ENCODE measurements around the gene CAMK2D. TPM values are rescaled to one million over a fixed set of nuclear protein-coding genes. Genes with fewer than 3 reads are reported as not detected.
"Not testable (repeated sequence)": the region's sequence is repeated elsewhere in the genome, so short reads cannot be mapped to it uniquely, and the experiment has no call there.

CAMK2D gene
- total RNA-seq (2014; rRNA removed; shearing (Covaris generic)), result 21.5 and 29.0 TPM in 2 replicates

GRCh38 chr4:113761620-113762185, at the start of gene CAMK2D:
TSS of gene CAMK2D (minus strand) at chr4:113761738. CDS start at chr4:113761068, 670 bp downstream.
- DNase-seq, result peak; percentile 76
- peak within 1 kb of the TSS; percentile 83 for H3K4me3 ChIP-seq (ENCODE audit: insufficient read depth, low read depth, low read length)
- H3K36me3 ChIP-seq (replicated peaks; ENCODE audit: control insufficient read depth, insufficient read depth, low read length), result no peaks in the 10 kb centered on the region
- H3K27me3 ChIP-seq (ENCODE audit: control insufficient read depth, insufficient read depth, low read length), result peaks cover 10% of the 10 kb centered on the region

GRCh38 chr4:113810906-113811305, 49.4 kb upstream of the CAMK2D start:
- Histone ChIP-seq H3K36me3 (replicated peaks; ENCODE audit: control insufficient read depth, insufficient read depth, low read length) (no peaks in the 10 kb centered on the region), H3K4me3 (ENCODE audit: insufficient read depth, low read depth, low read length) (no peak overlapping the region), H3K27me3 (ENCODE audit: control insufficient read depth, insufficient read depth, low read length) (no peaks in the 10 kb centered on the region)
- DNase-seq, result no peak

- Histone ChIP-seq H3K36me3 (replicated peaks; ENCODE audit: control insufficient read depth, insufficient read depth, low read length) (no peaks in the 10 kb centered on the region), H3K4me3 (ENCODE audit: insufficient read depth, low read depth, low read length) (no peak overlapping the region), H3K27me3 (ENCODE audit: control insufficient read depth, insufficient read depth, low read length) (no peaks in the 10 kb centered on the region)
- peak; percentile 8 for DNase-seq
Measured at GRCh38 chr4:113809311-113809710, 47.8 kb upstream of the CAMK2D start.

DNA sequence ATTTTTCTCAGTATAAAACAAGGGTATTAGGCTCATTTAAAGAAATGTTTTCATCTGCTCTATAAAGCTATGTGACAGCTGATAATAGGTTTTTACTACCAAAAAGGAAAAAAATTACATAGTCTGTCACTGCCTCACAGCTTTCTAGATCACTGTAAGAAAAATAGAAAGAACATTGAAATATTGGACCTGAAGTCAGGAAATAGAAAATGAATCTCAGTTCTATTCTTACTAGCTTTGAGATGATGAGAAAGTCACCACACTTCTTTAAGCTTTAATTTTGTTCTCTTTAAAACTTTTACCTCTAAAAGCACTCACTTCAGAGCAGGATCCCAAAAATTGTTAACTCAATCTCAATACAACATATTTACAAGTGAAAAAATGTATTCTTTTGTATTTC, 45.3 kb upstream of the CAMK2D start:
- H3K36me3 ChIP-seq (replicated peaks; ENCODE audit: control insufficient read depth, insufficient read depth, low read length), result no peaks in the 10 kb centered on the region
- no peaks in the 10 kb centered on the region for H3K27me3 ChIP-seq (ENCODE audit: control insufficient read depth, insufficient read depth, low read length)
- no peak overlapping the region for H3K4me3 ChIP-seq (ENCODE audit: insufficient read depth, low read depth, low read length)
- no peak for DNase-seq

GRCh38 chr4:113801882-113802281, 40.3 kb upstream of the CAMK2D start:
- H3K27me3 ChIP-seq (ENCODE audit: control insufficient read depth, insufficient read depth, low read length), result no peaks in the 10 kb centered on the region
- no peaks in the 10 kb centered on the region for H3K36me3 ChIP-seq (replicated peaks; ENCODE audit: control insufficient read depth, insufficient read depth, low read length)
- DNase-seq, result no peak
- no peak overlapping the region for H3K4me3 ChIP-seq (ENCODE audit: insufficient read depth, low read depth, low read length)

GRCh38 chr4:113796381-113796780, 34.8 kb upstream of the CAMK2D start:
- H3K27me3 ChIP-seq (ENCODE audit: control insufficient read depth, insufficient read depth, low read length); H3K4me3 ChIP-seq (ENCODE audit: insufficient read depth, low read depth, low read length); H3K36me3 ChIP-seq (replicated peaks; ENCODE audit: control insufficient read depth, insufficient read depth, low read length); DNase-seq: not testable (repeated sequence)

DNA sequence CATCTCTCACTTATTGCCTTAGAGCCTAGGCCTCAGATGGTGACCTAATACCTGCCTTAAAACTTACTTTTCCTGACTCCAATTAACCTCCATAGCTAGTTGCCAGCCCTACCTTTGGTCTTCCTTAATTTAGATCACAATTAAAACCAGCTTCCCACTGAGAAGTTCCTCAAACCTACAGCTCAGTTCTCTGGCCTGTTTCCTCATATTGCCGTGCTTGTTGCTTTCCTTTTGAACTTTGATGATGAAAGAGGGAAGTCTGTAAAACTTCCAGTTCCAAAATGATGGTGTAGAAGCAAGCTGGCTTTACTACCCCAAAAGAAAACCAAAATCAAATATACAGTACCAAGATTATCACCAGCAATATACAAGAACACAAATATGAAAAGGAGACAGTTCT, 28.9 kb upstream of the CAMK2D start:
- no peak for DNase-seq
- Histone ChIP-seq H3K36me3 (replicated peaks; ENCODE audit: control insufficient read depth, insufficient read depth, low read length) (no peaks in the 10 kb centered on the region), H3K4me3 (ENCODE audit: insufficient read depth, low read depth, low read length) (no peak overlapping the region), H3K27me3 (ENCODE audit: control insufficient read depth, insufficient read depth, low read length) (no peaks in the 10 kb centered on the region)

- no peak for DNase-seq
- no peaks in the 10 kb centered on the region for H3K36me3 ChIP-seq (replicated peaks; ENCODE audit: control insufficient read depth, insufficient read depth, low read length)
- H3K27me3 ChIP-seq (ENCODE audit: control insufficient read depth, insufficient read depth, low read length), result no peaks in the 10 kb centered on the region
- H3K4me3 ChIP-seq (ENCODE audit: insufficient read depth, low read depth, low read length), result no peak overlapping the region
Measured at GRCh38 chr4:113788888-113789287, 27.4 kb upstream of the CAMK2D start.

DNA sequence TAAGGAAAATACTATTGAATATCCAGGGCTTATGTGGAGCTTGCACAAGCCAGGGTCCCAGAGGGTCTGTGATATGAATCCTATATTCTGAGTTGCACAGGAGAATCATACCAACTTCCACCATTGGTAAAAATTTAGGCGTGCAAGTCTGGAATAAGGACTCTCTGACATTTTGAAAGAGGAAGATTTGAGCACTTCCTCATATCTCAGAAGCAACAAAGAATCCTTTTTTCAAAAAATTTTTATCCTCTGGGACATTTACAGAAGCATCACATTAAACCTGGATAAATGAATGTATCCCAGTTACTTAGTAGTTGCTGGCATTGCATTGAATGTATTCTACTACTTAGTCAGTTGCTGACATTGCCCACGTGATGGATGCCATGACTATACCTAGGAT, 24.2 kb upstream of the CAMK2D start:
- no peaks in the 10 kb centered on the region for H3K36me3 ChIP-seq (replicated peaks; ENCODE audit: control insufficient read depth, insufficient read depth, low read length)
- DNase-seq, result no peak

DNA sequence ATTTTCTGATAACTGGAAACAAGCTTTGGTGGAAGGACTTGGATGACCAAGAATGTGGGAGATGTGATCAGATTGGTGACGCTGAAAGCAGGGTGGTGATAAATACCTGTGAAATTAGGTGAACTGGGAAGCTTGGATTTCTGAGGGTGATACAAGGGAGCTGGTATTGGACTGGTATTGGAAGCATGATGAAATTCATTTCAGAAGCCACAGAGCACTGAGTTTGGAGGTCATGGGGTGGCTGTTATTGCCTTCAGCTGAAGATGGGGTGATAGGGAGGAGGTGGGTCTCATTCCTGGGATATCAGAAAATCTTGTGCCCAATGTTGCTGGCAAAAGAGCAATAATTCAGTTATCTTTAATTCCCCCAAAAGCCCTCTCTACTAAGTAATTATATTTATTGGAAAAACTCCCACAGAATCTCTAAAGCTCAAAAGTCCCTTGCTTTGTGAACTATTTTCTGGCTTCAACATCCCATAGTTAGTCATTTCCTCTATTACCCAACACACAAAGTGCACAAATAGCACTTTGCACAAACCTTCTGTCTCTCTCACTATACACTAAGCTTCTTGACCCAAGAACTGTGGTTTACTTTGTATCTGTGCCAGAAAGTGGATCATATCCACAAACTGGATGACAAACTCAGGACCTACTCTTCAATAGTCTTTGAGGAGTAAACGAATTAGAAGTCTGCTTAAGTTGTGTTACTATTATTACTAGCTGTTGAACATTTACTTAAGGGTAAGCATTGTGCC, 23.1 kb upstream of the CAMK2D start:
- H3K4me3 ChIP-seq (ENCODE audit: insufficient read depth, low read depth, low read length), result no peak overlapping the region
- no peaks in the 10 kb centered on the region for H3K36me3 ChIP-seq (replicated peaks; ENCODE audit: control insufficient read depth, insufficient read depth, low read length)
- H3K27me3 ChIP-seq (ENCODE audit: control insufficient read depth, insufficient read depth, low read length), result no peaks in the 10 kb centered on the region
- DNase-seq, result no peak

More for the DNA sequence above, 24.2 kb upstream of the CAMK2D start:
- Histone ChIP-seq H3K4me3 (ENCODE audit: insufficient read depth, low read depth, low read length) (no peak overlapping the region), H3K27me3 (ENCODE audit: control insufficient read depth, insufficient read depth, low read length) (no peaks in the 10 kb centered on the region)

- H3K4me3 ChIP-seq (ENCODE audit: insufficient read depth, low read depth, low read length), result no peak overlapping the region
- H3K27me3 ChIP-seq (ENCODE audit: control insufficient read depth, insufficient read depth, low read length), result no peaks in the 10 kb centered on the region
- no peak for DNase-seq
- no peaks in the 10 kb centered on the region for H3K36me3 ChIP-seq (replicated peaks; ENCODE audit: control insufficient read depth, insufficient read depth, low read length)
Measured at GRCh38 chr4:113783701-113784100, 22.2 kb upstream of the CAMK2D start.

- no peak for DNase-seq
- H3K36me3 ChIP-seq (replicated peaks; ENCODE audit: control insufficient read depth, insufficient read depth, low read length), result no peaks in the 10 kb centered on the region
- H3K27me3 ChIP-seq (ENCODE audit: control insufficient read depth, insufficient read depth, low read length), result no peaks in the 10 kb centered on the region
- no peak overlapping the region for H3K4me3 ChIP-seq (ENCODE audit: insufficient read depth, low read depth, low read length)
Measured at GRCh38 chr4:113783289-113783688, 21.8 kb upstream of the CAMK2D start.

- no peak for DNase-seq
Measured at GRCh38 chr4:113781439-113782040, 20.0 kb upstream of the CAMK2D start.

GRCh38 chr4:113776679-113777078, 15.1 kb upstream of the CAMK2D start:
- Histone ChIP-seq H3K36me3 (replicated peaks; ENCODE audit: control insufficient read depth, insufficient read depth, low read length) (no peaks in the 10 kb centered on the region), H3K4me3 (ENCODE audit: insufficient read depth, low read depth, low read length) (no peak overlapping the region), H3K27me3 (ENCODE audit: control insufficient read depth, insufficient read depth, low read length) (no peaks in the 10 kb centered on the region)
- DNase-seq, result peak; percentile 39

More at GRCh38 chr4:113781439-113782040, 20.0 kb upstream of the CAMK2D start:
- Histone ChIP-seq H3K36me3 (replicated peaks; ENCODE audit: control insufficient read depth, insufficient read depth, low read length) (no peaks in the 10 kb centered on the region), H3K27me3 (ENCODE audit: control insufficient read depth, insufficient read depth, low read length) (no peaks in the 10 kb centered on the region), H3K4me3 (ENCODE audit: insufficient read depth, low read depth, low read length) (no peak overlapping the region)

GRCh38 chr4:113776016-113776415, 14.5 kb upstream of the CAMK2D start:
- no peak for DNase-seq
- H3K27me3 ChIP-seq (ENCODE audit: control insufficient read depth, insufficient read depth, low read length), result no peaks in the 10 kb centered on the region
- no peak overlapping the region for H3K4me3 ChIP-seq (ENCODE audit: insufficient read depth, low read depth, low read length)
- H3K36me3 ChIP-seq (replicated peaks; ENCODE audit: control insufficient read depth, insufficient read depth, low read length), result no peaks in the 10 kb centered on the region
